Measurements from ENCODE around the gene MORC1. TPM values are rescaled to one million over a fixed set of nuclear protein-coding genes. Genes with fewer than 3 reads are reported as not detected.

Gene MORC1
- polyA plus RNA-seq, 1 donor from 2014 or later: not detected

DNA sequence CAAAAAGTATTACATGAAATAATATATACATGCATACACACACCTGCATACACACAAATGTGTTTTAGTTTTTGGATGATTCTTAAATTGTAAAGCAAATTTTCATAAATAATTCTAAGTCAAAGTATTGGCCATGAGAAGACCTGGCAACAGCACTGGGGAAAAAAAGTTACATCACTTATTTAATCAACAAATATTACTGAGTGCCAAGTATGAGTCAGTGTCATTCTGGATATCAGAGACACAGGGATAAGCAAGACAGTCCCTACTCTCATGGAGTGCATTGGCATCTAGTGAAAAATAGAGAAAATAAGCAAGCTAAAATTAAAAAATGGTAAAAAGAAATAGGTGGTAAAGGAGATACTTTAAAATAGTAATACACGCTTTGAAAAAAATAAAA is 134.9 kb downstream of the MORC1 start:
- Histone ChIP-seq H3F3A (ENCODE audit: insufficient read depth, low read length, poor library complexity, severe bottlenecking) (no peaks in the 10 kb centered on the region), H3K79me2 (replicated peaks; ENCODE audit: insufficient read depth, low read length) (no peaks in the 10 kb centered on the region), H3K9ac (ENCODE audit: low read length) (no peak overlapping the region), H3K36me3 (ENCODE audit: insufficient read depth, low read length) (no peaks in the 10 kb centered on the region), H3K4me2 (ENCODE audit: low read length) (no peak overlapping the region), H3K4me3 (ENCODE audit: low read length) (no peak overlapping the region), H4K20me1 (ENCODE audit: insufficient read depth) (no peaks in the 10 kb centered on the region), H3K27me3 (ENCODE audit: insufficient read depth, low read depth, low read length) (no peaks in the 10 kb centered on the region), H3K9me3 (ENCODE audit: low read length) (no peaks in the 10 kb centered on the region), H3K27ac (ENCODE audit: low read length) (no peak overlapping the region), H3K9me2 (ENCODE audit: insufficient read depth, low read length) (no peaks in the 10 kb centered on the region), H2AFZ (ENCODE audit: low read depth, low read length) (no peak overlapping the region)
- TF ChIP-seq EP300 (conservative IDR thresholded peaks at IDR 0.05; ENCODE audit: poor library complexity, severe bottlenecking): no peak
- no peak for TF ChIP-seq POLR2AphosphoS5 (IDR thresholded peaks at IDR 0.05)
- TF ChIP-seq, protein P1, sequence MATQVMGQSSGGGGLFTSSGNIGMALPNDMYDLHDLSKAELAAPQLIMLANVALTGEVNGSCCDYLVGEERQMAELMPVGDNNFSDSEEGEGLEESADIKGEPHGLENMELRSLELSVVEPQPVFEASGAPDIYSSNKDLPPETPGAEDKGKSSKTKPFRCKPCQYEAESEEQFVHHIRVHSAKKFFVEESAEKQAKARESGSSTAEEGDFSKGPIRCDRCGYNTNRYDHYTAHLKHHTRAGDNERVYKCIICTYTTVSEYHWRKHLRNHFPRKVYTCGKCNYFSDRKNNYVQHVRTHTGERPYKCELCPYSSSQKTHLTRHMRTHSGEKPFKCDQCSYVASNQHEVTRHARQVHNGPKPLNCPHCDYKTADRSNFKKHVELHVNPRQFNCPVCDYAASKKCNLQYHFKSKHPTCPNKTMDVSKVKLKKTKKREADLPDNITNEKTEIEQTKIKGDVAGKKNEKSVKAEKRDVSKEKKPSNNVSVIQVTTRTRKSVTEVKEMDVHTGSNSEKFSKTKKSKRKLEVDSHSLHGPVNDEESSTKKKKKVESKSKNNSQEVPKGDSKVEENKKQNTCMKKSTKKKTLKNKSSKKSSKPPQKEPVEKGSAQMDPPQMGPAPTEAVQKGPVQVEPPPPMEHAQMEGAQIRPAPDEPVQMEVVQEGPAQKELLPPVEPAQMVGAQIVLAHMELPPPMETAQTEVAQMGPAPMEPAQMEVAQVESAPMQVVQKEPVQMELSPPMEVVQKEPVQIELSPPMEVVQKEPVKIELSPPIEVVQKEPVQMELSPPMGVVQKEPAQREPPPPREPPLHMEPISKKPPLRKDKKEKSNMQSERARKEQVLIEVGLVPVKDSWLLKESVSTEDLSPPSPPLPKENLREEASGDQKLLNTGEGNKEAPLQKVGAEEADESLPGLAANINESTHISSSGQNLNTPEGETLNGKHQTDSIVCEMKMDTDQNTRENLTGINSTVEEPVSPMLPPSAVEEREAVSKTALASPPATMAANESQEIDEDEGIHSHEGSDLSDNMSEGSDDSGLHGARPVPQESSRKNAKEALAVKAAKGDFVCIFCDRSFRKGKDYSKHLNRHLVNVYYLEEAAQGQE (IDR thresholded peaks at IDR 0.05; ENCODE audit: borderline replicate concordance): no peak
- TF ChIP-seq MXI1 (conservative IDR thresholded peaks at IDR 0.05; ENCODE audit: poor library complexity, severe bottlenecking): no peak
- no peak for TF ChIP-seq TAF1 (IDR thresholded peaks at IDR 0.05; ENCODE audit: low read depth)
- no peak for TF ChIP-seq EZH2 (IDR thresholded peaks at IDR 0.05; ENCODE audit: borderline replicate concordance, insufficient read depth, low read length, poor library complexity, severe bottlenecking)
- TF ChIP-seq SMC3 (conservative IDR thresholded peaks at IDR 0.05; ENCODE audit: poor library complexity): no peak
- TF ChIP-seq, protein P2, sequence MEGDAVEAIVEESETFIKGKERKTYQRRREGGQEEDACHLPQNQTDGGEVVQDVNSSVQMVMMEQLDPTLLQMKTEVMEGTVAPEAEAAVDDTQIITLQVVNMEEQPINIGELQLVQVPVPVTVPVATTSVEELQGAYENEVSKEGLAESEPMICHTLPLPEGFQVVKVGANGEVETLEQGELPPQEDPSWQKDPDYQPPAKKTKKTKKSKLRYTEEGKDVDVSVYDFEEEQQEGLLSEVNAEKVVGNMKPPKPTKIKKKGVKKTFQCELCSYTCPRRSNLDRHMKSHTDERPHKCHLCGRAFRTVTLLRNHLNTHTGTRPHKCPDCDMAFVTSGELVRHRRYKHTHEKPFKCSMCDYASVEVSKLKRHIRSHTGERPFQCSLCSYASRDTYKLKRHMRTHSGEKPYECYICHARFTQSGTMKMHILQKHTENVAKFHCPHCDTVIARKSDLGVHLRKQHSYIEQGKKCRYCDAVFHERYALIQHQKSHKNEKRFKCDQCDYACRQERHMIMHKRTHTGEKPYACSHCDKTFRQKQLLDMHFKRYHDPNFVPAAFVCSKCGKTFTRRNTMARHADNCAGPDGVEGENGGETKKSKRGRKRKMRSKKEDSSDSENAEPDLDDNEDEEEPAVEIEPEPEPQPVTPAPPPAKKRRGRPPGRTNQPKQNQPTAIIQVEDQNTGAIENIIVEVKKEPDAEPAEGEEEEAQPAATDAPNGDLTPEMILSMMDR (IDR thresholded peaks at IDR 0.05; ENCODE audit: poor library complexity, severe bottlenecking): no peak
- TF ChIP-seq RAD21 (conservative IDR thresholded peaks at IDR 0.05): no peak

DNA sequence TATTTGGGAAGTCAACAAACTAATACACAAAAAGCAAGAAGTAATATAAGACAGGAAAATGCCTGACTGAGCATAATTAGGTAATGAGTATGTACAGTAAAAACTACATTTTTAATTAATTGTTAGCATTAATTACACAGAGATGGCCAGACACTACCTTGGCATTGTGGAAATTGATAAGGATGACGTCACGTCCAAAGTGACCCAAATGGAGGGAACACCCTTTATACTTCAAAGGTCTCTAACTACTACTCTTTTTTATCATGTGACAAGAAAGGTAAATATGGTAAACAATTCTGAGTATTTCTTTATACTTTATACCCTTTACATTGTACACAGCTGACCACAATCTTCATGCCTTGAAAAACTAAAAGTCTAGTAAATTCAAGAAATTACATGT is 141.9 kb downstream of the MORC1 start:
- Histone ChIP-seq H3K9ac (ENCODE audit: low read length) (no peak overlapping the region), H3K27me3 (ENCODE audit: insufficient read depth, low read depth, low read length) (no peaks in the 10 kb centered on the region), H4K20me1 (ENCODE audit: insufficient read depth) (no peaks in the 10 kb centered on the region), H3K4me2 (ENCODE audit: low read length) (no peak overlapping the region), H2AFZ (ENCODE audit: low read depth, low read length) (no peak overlapping the region), H3K36me3 (ENCODE audit: insufficient read depth, low read length) (no peaks in the 10 kb centered on the region), H3K27ac (ENCODE audit: low read length) (no peak overlapping the region), H3K9me3 (ENCODE audit: low read length) (no peaks in the 10 kb centered on the region), H3K9me2 (ENCODE audit: insufficient read depth, low read length) (no peaks in the 10 kb centered on the region), H3F3A (ENCODE audit: insufficient read depth, low read length, poor library complexity, severe bottlenecking) (no peaks in the 10 kb centered on the region), H3K79me2 (replicated peaks; ENCODE audit: insufficient read depth, low read length) (no peaks in the 10 kb centered on the region), H3K4me3 (ENCODE audit: low read length) (no peak overlapping the region)
- TF ChIP-seq MXI1 (conservative IDR thresholded peaks at IDR 0.05; ENCODE audit: poor library complexity, severe bottlenecking) (no peak), TAF1 (IDR thresholded peaks at IDR 0.05; ENCODE audit: low read depth) (no peak), EP300 (conservative IDR thresholded peaks at IDR 0.05; ENCODE audit: poor library complexity, severe bottlenecking) (no peak), SMC3 (conservative IDR thresholded peaks at IDR 0.05; ENCODE audit: poor library complexity) (no peak)
